Measurements from ENCODE around the gene PDE1A.

Gene PDE1A

GRCh38 chr2:182426918-182427240 lies at the start of gene PDE1A:
PDE1A (minus strand) TSS chr2:182427036.
- no peak for DNase-seq

- DNase-seq, result no peak
Observed at GRCh38 chr2:182473635-182474034, 46.8 kb upstream of the PDE1A start.

DNA sequence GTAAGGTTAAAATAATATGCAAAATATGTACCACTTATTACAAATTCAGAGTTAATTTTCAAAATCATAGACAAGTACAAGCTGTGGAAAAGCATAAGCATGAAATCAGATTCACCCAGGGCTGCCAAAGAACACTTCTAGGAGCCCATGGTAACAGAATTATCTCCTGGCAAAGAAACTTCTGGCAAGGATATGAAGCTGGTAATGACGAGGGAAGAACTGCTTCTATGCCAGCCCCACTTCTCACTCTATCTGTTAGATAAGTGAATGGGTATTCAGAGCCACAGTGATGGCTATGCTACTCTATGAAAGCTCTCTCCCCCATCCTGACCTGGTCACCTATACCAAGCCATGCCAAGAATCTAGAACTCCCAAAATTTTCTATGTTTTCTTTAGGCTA lies 36.9 kb upstream of the PDE1A start:
- DNase-seq, result no peak

GRCh38 chr2:182456784-182457183 lies 29.9 kb upstream of the PDE1A start:
- DNase-seq, result no peak

DNA sequence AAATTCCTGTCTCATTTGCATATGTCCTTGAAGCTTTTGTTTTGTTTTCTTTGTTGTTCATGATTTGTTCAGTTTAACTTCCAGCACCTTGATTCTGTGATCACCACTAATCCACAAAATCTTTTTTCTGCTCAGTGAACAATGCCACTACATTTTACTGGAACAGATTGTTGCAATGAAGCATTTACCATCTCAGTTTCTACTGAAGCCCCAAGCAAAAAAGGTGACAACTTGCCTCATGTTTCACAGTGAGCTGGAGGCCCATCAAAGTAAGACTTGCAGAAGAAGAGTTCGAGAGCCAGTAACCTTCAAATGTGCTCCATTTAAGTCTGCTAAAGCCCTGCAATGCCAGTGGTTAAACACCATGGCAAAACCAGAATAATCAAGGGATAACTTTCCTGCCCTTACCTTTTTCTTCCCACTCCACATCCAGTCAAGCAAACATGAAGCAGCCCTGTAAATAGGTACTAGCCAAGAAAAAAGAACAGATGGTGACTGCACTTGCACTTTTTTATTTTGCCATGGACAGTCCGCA lies 25.7 kb upstream of the PDE1A start:
- DNase-seq, result no peak

GRCh38 chr2:182448371-182448770 lies 21.5 kb upstream of the PDE1A start:
- no peak for DNase-seq

DNA sequence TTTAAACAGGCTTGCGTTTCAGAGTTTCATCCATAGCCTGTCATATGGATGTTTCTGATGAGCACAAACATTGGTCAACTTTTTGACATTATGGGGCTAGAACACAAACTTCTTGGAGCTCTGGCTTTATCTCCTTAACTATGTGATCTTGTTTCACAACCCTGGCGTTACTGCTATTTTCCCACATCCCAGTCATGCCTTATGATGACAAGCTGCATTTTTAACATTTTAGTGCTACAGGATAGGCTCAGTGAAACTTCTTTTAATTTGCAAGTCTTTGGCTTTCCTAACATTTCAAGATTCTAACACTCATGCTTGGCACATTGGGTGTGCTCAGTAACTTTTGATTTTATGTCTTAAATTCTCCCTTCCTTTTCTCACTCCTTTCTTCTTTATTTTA lies 21.0 kb upstream of the PDE1A start:
- DNase-seq, result no peak

DNA sequence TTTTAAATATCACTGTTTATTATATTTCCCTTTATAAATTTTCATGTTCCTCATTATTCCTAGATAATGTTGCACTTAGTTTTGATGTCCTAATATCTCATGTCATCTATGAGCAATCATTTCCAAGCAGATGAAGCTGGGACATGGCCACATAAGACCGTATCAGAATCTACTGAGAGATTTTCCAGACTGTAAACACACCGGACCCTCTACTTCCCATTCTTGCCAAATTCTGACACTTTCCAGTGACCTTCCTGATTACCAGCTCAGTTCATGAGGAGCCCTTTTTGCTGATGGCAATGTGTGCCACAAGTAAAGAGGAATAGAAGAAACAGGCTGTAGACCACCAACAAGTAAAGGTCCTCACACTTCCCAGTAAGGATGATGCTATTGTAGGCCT lies 20.3 kb upstream of the PDE1A start:
- no peak for DNase-seq

DNA sequence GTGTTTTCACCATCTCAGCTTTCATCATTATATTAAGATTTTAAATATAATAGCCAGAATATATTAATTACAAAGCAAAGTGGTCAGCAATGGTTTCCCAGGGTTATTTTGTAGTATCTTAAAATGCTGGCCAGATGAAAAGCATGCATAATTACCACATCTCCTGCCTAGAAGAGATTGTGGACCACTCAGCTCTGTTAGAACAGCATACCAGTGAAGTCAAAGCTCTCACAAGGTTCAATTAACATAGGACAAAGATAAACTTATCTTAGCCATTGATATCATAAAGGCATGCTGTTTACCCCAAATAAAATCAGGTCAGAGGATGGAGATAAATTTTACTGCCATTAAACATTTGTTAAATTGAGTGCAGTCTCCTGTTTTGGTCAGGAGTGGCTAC lies 19.3 kb upstream of the PDE1A start:
- no peak for DNase-seq

GRCh38 chr2:182445391-182445965 lies 18.6 kb upstream of the PDE1A start:
- DNase-seq, result no peak

- no peak for DNase-seq
Observed at GRCh38 chr2:182444806-182445205, 18.0 kb upstream of the PDE1A start.

DNA sequence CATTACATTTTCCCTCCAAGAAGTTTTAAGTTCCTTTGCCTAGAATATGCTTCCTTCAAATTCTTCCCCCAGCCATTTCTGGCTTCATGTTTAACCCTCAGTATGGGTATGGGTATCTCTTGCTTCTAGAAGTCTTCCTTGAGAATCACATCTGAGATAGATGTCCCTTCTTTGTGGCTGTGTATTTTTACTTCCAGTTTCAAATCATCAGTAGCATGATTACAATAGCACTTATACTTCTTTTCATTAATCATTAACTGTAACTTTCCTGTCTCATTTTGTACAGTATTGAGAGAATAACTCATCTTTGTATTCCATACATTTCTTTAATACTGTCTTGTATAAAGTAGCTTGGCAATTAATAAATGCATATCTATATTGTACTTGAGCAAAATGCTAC lies 17.3 kb upstream of the PDE1A start:
- DNase-seq, result no peak

GRCh38 chr2:182436252-182436651 lies 9.4 kb upstream of the PDE1A start:
- no peak for DNase-seq

GRCh38 chr2:182435754-182436153 lies 8.9 kb upstream of the PDE1A start:
- no peak for DNase-seq

- DNase-seq, result no peak
Observed at GRCh38 chr2:182432051-182432450, 5.2 kb upstream of the PDE1A start.

DNA sequence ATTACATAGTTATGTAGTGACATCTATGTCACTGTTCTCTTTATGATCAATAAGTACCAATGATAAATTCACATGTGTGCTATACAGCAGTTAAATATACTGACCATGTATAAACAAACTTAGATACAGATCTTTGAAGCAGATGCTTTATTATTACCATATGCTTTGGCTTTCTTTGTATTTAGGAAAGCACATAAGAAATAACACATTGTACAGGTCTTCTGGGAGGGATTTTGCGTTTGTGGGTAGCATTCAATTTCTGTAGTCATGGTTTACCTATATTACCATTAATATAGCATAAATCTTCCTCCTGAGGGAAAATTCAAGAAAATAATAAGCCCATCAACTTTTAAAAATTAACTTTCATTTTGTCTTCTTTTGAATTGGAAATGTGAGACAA lies 1.6 kb upstream of the PDE1A start:
- no peak for DNase-seq

GRCh38 chr2:182426082-182426917 lies 536 bp downstream of the PDE1A start:
- no peak for DNase-seq

DNA sequence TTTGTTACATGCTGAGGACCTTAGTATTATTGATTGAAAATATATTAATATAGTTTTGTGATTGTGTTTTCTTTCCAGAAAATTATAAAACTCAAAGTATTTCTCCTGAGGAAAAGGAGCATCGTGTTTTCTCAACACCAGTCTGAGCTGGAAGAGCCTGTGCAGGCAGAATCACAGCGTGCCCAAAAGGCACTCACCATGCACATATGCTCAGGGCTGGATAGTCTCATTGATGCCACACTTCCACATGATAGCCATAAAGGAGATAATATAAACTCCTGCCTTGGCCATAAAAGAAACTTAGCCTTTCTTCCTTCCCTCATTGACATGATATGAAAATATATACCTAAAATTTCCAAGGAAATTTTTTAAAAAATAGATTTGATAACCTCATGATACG lies 4.0 kb downstream of the PDE1A start:
- no peak for DNase-seq

GRCh38 chr2:182420669-182421068 lies 6.2 kb downstream of the PDE1A start:
- no peak for DNase-seq

GRCh38 chr2:182416861-182417260 lies 10.0 kb downstream of the PDE1A start:
- no peak for DNase-seq

DNA sequence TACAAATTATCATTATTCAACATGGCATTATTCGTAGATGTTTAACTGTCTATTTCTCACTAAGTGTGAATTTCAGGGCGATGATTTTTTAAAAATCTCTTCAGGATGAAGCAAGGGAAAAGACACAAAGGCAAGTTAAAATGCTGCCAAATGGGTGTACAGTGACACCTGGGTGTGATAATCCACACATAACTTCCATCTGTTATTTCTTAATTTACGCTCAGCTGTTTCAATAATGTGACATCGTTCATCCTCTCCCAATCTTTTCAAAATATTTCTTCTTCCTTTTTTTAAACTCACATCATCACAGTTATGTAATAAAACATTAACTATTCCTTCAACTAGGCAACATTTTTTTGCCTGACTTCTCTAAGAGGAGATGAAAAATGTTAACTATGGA lies 10.6 kb downstream of the PDE1A start:
- no peak for DNase-seq

GRCh38 chr2:182415771-182416170 lies 11.1 kb downstream of the PDE1A start:
- no peak for DNase-seq

GRCh38 chr2:182412858-182413257 lies 14.0 kb downstream of the PDE1A start:
- no peak for DNase-seq

DNA sequence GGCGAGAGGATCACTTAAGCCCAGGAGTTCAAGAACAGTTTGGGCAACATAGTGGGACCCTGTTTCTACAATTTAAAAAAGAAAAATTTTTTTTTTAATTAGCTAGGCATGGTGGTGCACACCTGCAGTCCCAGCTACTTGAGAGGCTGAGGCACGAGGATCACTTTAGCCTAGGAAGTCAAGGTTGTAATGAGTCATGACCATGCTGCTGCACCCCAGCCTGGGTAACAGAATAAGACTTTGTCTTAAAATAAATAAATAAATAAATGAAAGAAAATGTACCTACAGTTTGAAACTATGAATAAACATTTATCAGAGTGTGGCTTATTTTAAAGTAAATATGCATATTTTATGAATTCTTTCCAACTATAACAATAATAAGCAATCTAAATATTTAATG lies 16.7 kb downstream of the PDE1A start:
- no peak for DNase-seq

- no peak for DNase-seq
Observed at GRCh38 chr2:182406221-182406620, 20.6 kb downstream of the PDE1A start.
